Vagina (tissue), 2 donors: ENCODE results near the gene MAN2A2. TPM values are rescaled to one million over a fixed set of nuclear protein-coding genes. Genes with fewer than 3 reads are reported as not detected.

Experiments
- DNase-seq, 2 donors: peaks; one replicate each; pipeline ENCODE4 v3.0.0-alpha.2; 2017; ENCODE audit errors: extremely low spot score in 2 of 2
- H3K27ac ChIP-seq: fragments of 200-600 bp; sonication (generic); one replicate; pipeline ENCODE4 v1.5.1; 2019
- H3K27me3 ChIP-seq: fragments of 200-600 bp; sonication (generic); one replicate; pipeline ENCODE4 v1.5.1; 2019
- H3K36me3 ChIP-seq, 2 donors: fragments of 200-600 bp; sonication (generic); one replicate each; pipeline ENCODE4 v1.5.1; 2017 to 2019
- H3K4me1 ChIP-seq: fragments of 200-600 bp; sonication (generic); one replicate; pipeline ENCODE4 v1.5.1; 2019
- H3K4me3 ChIP-seq, 2 donors: fragments of 200-600 bp; sonication (generic); 1 replicate in 1 of 2; 2 replicates in 1 of 2; pipeline ENCODE4 v1.5.1; 2016 to 2019
- H3K9me3 ChIP-seq: fragments of 200-600 bp; sonication (generic); one replicate; pipeline ENCODE4 v1.5.1; 2019
- CTCF ChIP-seq, 3 experiments: fragments of 450-650 bp in 2 of 3; fragments of 200-600 bp in 1 of 3; sonication (generic) in 1 of 3; IDR thresholded peaks; one replicate each; pipeline ENCODE4 v1.5.1; 2017 to 2019; ENCODE audit warnings: antibody characterized with exemption in 3 of 3, mild to moderate bottlenecking in 2 of 3, moderate library complexity in 2 of 3
- POLR2A ChIP-seq, 2 donors: fragments of 450-650 bp; IDR thresholded peaks; one replicate each; pipeline ENCODE4 v1.6.1; 2017; ENCODE audit warnings: antibody characterized with exemption in 2 of 2, mild to moderate bottlenecking in 2 of 2, moderate library complexity in 2 of 2
- POLR2AphosphoS5 ChIP-seq, 2 donors: sonication (generic); formaldehyde crosslinking; IDR thresholded peaks; one replicate each; pipeline ENCODE4 v1.9.0; 2017; ENCODE audit warnings: antibody characterized with exemption in 2 of 2, mild to moderate bottlenecking in 2 of 2, low read depth in 1 of 2; ENCODE audit not compliant: insufficient read depth in 1 of 2
- intact Hi-C: fragments of 100-400 bp; cut with DNase I; formaldehyde crosslinking; loops from one replicate; pipeline ENCODE4 v1.15.1; 2023
- total RNA-seq: library from RNA; depleted of rRNA; stranded (reverse); fragments of >200 nt; gene quantifications from one replicate; pipeline ENCODE4 v1.2.3, GENCODE V29; 2016

MAN2A2 gene
- total RNA-seq, 1 donor from 2014 or later = 46.7 TPM

- no peaks in the 10 kb centered on the region for H3K36me3 ChIP-seq
- peak within 1 kb of the TSS; percentile 89 for H3K27ac ChIP-seq
- H3K4me3 ChIP-seq = no peak within 1 kb of the TSS
- H3K9me3 ChIP-seq = no peaks in the 10 kb centered on the region
- intact Hi-C loops = no loop called here
- peaks cover 44% of the 10 kb centered on the region for H3K4me1 ChIP-seq
- DNase-seq = no peak
- H3K27me3 ChIP-seq = no peaks in the 10 kb centered on the region
- no peak for TF ChIP-seq POLR2A (IDR thresholded peaks at IDR 0.05)
- TF ChIP-seq POLR2AphosphoS5 (IDR thresholded peaks at IDR 0.05; ENCODE audit: insufficient read depth in 1 of 2, low read depth in 1 of 2) = peak in 1 of 2 donors; percentile 44
Measured at GRCh38 chr15:90868261-90868689, 34.8 kb upstream of the MAN2A2 start, which contains the start of gene FURIN. Gene FURIN, plus strand, starts transcription at chr15:90868588. Its CDS starts 7,153 bp downstream, at chr15:90875741.

- peak overlapping the region; percentile 89 for H3K27ac ChIP-seq
- no peak for DNase-seq
- TF ChIP-seq POLR2AphosphoS5 (IDR thresholded peaks at IDR 0.05; ENCODE audit: insufficient read depth in 1 of 2, low read depth in 1 of 2) (no peak), POLR2A (IDR thresholded peaks at IDR 0.05) (no peak), CTCF (IDR thresholded peaks at IDR 0.05) (no peak)
- H3K4me3 ChIP-seq = no peak overlapping the region
- no peaks in the 10 kb centered on the region for H3K9me3 ChIP-seq
- H3K36me3 ChIP-seq = no peaks in the 10 kb centered on the region
- no peaks in the 10 kb centered on the region for H3K27me3 ChIP-seq
- peaks cover 53% of the 10 kb centered on the region for H3K4me1 ChIP-seq
- intact Hi-C loops = no loop called here
Measured at GRCh38 chr15:90869140-90869541, 34.0 kb upstream of the MAN2A2 start.

- peaks cover 57% of the 10 kb centered on the region for H3K4me1 ChIP-seq
- DNase-seq = no peak
- TF ChIP-seq POLR2A (IDR thresholded peaks at IDR 0.05) (no peak), POLR2AphosphoS5 (IDR thresholded peaks at IDR 0.05; ENCODE audit: insufficient read depth in 1 of 2, low read depth in 1 of 2) (peak; percentile 51 to 86)
- peak overlapping the region; percentile 89 for H3K27ac ChIP-seq
- intact Hi-C loops = no loop called here
- peak overlapping the region in 1 of 2 donors; percentile 81 for H3K4me3 ChIP-seq
- no peaks in the 10 kb centered on the region for H3K27me3 ChIP-seq
- H3K9me3 ChIP-seq = no peaks in the 10 kb centered on the region
- no peaks in the 10 kb centered on the region for H3K36me3 ChIP-seq
Measured at GRCh38 chr15:90869601-90870353, 33.3 kb upstream of the MAN2A2 start.

- peaks cover 57% of the 10 kb centered on the region for H3K4me1 ChIP-seq
- no peak for TF ChIP-seq POLR2AphosphoS5 (IDR thresholded peaks at IDR 0.05; ENCODE audit: insufficient read depth in 1 of 2, low read depth in 1 of 2)
- TF ChIP-seq CTCF (IDR thresholded peaks at IDR 0.05) = no peak
- TF ChIP-seq POLR2A (IDR thresholded peaks at IDR 0.05) = no peak
- DNase-seq = no peak
- intact Hi-C loops = no loop called here
- H3K36me3 ChIP-seq = no peaks in the 10 kb centered on the region
- peak overlapping the region; percentile 74 to 81 for H3K4me3 ChIP-seq
- H3K27me3 ChIP-seq = no peaks in the 10 kb centered on the region
- no peaks in the 10 kb centered on the region for H3K9me3 ChIP-seq
- H3K27ac ChIP-seq = peak overlapping the region; percentile 89
Measured at GRCh38 chr15:90870354-90871138, 32.6 kb upstream of the MAN2A2 start.

- peaks cover 0 to 7% of the 10 kb centered on the region in 2 donors for H3K36me3 ChIP-seq
- H3K27me3 ChIP-seq = no peaks in the 10 kb centered on the region
- DNase-seq = no peak
- H3K27ac ChIP-seq = peak overlapping the region; percentile 89
- H3K4me3 ChIP-seq = peak overlapping the region; percentile 74 to 81
- H3K4me1 ChIP-seq = peaks cover 57% of the 10 kb centered on the region
- TF ChIP-seq CTCF (IDR thresholded peaks at IDR 0.05) (no peak), POLR2A (IDR thresholded peaks at IDR 0.05) (no peak), POLR2AphosphoS5 (IDR thresholded peaks at IDR 0.05; ENCODE audit: insufficient read depth in 1 of 2, low read depth in 1 of 2) (peak in 1 of 2 donors; percentile 37)
- no peaks in the 10 kb centered on the region for H3K9me3 ChIP-seq
- intact Hi-C loops = no loop called here
Measured at GRCh38 chr15:90871139-90871715, 31.9 kb upstream of the MAN2A2 start.
